HL-60 (cell line): ENCODE measurements around the gene FAM83F.

Experiments used
- DNase-seq, 2 experiments: peaks; one replicate each; pipeline ENCODE4 v3.0.0-alpha.2; 2010 to 2020; ENCODE audit warnings: low read depth in 1 of 2, low spot score in 1 of 2
- H3K27ac ChIP-seq: fragments of 250-450 bp; sonication (Bioruptor Pico); replicated peaks from 2 replicates; pipeline ENCODE4 v1.5.1; 2020; ENCODE audit warnings: mild to moderate bottlenecking, moderate library complexity
- H3K27me3 ChIP-seq: fragments of 250-450 bp; sonication (Bioruptor Pico); 2 replicates; pipeline ENCODE4 v1.5.1; 2021; ENCODE audit warnings: mild to moderate bottlenecking, moderate library complexity; ENCODE audit not compliant: insufficient read depth, poor library complexity, severe bottlenecking
- H3K4me3 ChIP-seq: replicated peaks from 2 replicates; pipeline ENCODE4 v1.5.1; 2011; ENCODE audit warnings: mild to moderate bottlenecking, control low read depth, low read length; ENCODE audit not compliant: insufficient read depth
- GABPA ChIP-seq: IDR thresholded peaks from 2 replicates; pipeline ENCODE4 v1.6.1; 2012; ENCODE audit warnings: low read depth
- POLR2AphosphoS5 ChIP-seq: IDR thresholded peaks from 2 replicates; pipeline ENCODE4 v1.6.1; 2012; ENCODE audit warnings: low read depth
- SPI1 ChIP-seq: IDR thresholded peaks from 2 replicates; pipeline ENCODE4 v1.6.1; 2012; ENCODE audit warnings: low read depth, mild to moderate bottlenecking, borderline replicate concordance
- TF ChIP-seq, protein P1 (sequence below): IDR thresholded peaks from 2 replicates; pipeline ENCODE4 v1.6.1; 2012; ENCODE audit warnings: low read depth; ENCODE audit not compliant: insufficient replicate concordance
- TF ChIP-seq, protein P2 (sequence below): IDR thresholded peaks from one replicate; pipeline ENCODE4 v1.5.1; 2011; ENCODE audit warnings: low read length, control low read depth, inconsistent platforms; ENCODE audit not compliant: insufficient read depth

The FAM83F gene

GRCh38 chr22:39972641-39973040 is 22.1 kb upstream of the FAM83F start:
- peaks cover 18% of the 10 kb centered on the region for H3K27me3 ChIP-seq

GRCh38 chr22:39973656-39974055 is 21.1 kb upstream of the FAM83F start:
- peaks cover 18% of the 10 kb centered on the region for H3K27me3 ChIP-seq
- TF ChIP-seq, protein P1, sequence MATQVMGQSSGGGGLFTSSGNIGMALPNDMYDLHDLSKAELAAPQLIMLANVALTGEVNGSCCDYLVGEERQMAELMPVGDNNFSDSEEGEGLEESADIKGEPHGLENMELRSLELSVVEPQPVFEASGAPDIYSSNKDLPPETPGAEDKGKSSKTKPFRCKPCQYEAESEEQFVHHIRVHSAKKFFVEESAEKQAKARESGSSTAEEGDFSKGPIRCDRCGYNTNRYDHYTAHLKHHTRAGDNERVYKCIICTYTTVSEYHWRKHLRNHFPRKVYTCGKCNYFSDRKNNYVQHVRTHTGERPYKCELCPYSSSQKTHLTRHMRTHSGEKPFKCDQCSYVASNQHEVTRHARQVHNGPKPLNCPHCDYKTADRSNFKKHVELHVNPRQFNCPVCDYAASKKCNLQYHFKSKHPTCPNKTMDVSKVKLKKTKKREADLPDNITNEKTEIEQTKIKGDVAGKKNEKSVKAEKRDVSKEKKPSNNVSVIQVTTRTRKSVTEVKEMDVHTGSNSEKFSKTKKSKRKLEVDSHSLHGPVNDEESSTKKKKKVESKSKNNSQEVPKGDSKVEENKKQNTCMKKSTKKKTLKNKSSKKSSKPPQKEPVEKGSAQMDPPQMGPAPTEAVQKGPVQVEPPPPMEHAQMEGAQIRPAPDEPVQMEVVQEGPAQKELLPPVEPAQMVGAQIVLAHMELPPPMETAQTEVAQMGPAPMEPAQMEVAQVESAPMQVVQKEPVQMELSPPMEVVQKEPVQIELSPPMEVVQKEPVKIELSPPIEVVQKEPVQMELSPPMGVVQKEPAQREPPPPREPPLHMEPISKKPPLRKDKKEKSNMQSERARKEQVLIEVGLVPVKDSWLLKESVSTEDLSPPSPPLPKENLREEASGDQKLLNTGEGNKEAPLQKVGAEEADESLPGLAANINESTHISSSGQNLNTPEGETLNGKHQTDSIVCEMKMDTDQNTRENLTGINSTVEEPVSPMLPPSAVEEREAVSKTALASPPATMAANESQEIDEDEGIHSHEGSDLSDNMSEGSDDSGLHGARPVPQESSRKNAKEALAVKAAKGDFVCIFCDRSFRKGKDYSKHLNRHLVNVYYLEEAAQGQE: no peak
- no peak for TF ChIP-seq SPI1
- TF ChIP-seq, protein P2, sequence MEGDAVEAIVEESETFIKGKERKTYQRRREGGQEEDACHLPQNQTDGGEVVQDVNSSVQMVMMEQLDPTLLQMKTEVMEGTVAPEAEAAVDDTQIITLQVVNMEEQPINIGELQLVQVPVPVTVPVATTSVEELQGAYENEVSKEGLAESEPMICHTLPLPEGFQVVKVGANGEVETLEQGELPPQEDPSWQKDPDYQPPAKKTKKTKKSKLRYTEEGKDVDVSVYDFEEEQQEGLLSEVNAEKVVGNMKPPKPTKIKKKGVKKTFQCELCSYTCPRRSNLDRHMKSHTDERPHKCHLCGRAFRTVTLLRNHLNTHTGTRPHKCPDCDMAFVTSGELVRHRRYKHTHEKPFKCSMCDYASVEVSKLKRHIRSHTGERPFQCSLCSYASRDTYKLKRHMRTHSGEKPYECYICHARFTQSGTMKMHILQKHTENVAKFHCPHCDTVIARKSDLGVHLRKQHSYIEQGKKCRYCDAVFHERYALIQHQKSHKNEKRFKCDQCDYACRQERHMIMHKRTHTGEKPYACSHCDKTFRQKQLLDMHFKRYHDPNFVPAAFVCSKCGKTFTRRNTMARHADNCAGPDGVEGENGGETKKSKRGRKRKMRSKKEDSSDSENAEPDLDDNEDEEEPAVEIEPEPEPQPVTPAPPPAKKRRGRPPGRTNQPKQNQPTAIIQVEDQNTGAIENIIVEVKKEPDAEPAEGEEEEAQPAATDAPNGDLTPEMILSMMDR: no peak
- no peak for TF ChIP-seq POLR2AphosphoS5
- TF ChIP-seq GABPA: no peak
- H3K4me3 ChIP-seq: no peak overlapping the region
- no peak overlapping the region for H3K27ac ChIP-seq
- DNase-seq: no peak

More at GRCh38 chr22:39972641-39973040, 22.1 kb upstream of the FAM83F start:
- Histone ChIP-seq H3K4me3 (no peak overlapping the region), H3K27ac (no peak overlapping the region)
- TF ChIP-seq, protein P1: no peak
- TF ChIP-seq, protein P2: no peak
- TF ChIP-seq POLR2AphosphoS5: no peak
- no peak for TF ChIP-seq SPI1
- TF ChIP-seq GABPA: no peak
- no peak for DNase-seq

- DNase-seq: no peak
- TF ChIP-seq, protein P1: no peak
- TF ChIP-seq, protein P2: no peak
- no peak for TF ChIP-seq SPI1
- TF ChIP-seq GABPA: no peak
- TF ChIP-seq POLR2AphosphoS5: no peak
- no peak overlapping the region for H3K27ac ChIP-seq
- H3K27me3 ChIP-seq: peaks cover 18% of the 10 kb centered on the region
- no peak overlapping the region for H3K4me3 ChIP-seq
Measured at GRCh38 chr22:39974065-39974464, 20.7 kb upstream of the FAM83F start.
